SK-N-MC (cell line): Measurements from ENCODE around the gene ARHGEF7.

Experiments used
- DNase-seq: peaks from one replicate; pipeline ENCODE4 v3.0.0-alpha.2; 2011; ENCODE audit warnings: low read depth, low spot score
- H3K27ac ChIP-seq: fragments of 200-600 bp; sonication (generic); 2 replicates; pipeline ENCODE4 v1.5.1; 2016; ENCODE audit warnings: mixed run types
- H3K36me3 ChIP-seq: fragments of 200-600 bp; sonication (generic); 2 replicates; pipeline ENCODE4 v1.6.1; 2017; ENCODE audit warnings: antibody characterized with exemption, low read length, mixed read lengths; ENCODE audit not compliant: insufficient read depth
- H3K4me3 ChIP-seq: fragments of 200-600 bp; sonication (generic); 2 replicates; pipeline ENCODE4 v1.5.1; 2016
- H3K9ac ChIP-seq: fragments of 200-600 bp; sonication (generic); 2 replicates; pipeline ENCODE4 v1.8.0; 2017; ENCODE audit warnings: mixed run types, mixed read lengths; ENCODE audit not compliant: insufficient read length
- H3K9me3 ChIP-seq: fragments of 200-600 bp; sonication (generic); 2 replicates; pipeline ENCODE4 v1.6.1; 2017; ENCODE audit warnings: low read depth, mild to moderate bottlenecking, antibody characterized with exemption, low read length, moderate library complexity, mixed read lengths
- EZH2 ChIP-seq: fragments of 200-600 bp; sonication (generic); IDR thresholded peaks from one replicate; pipeline ENCODE4 v1.6.1; 2017; ENCODE audit warnings: antibody characterized with exemption
- FOXP2 ChIP-seq: optimal IDR thresholded peaks from 2 replicates; pipeline ENCODE3; 2011; ENCODE audit warnings: mild to moderate bottlenecking, moderate library complexity; ENCODE audit not compliant: insufficient read depth; ENCODE audit errors: extremely low read length, control extremely low read depth
- POLR2AphosphoS5 ChIP-seq: IDR thresholded peaks from 2 replicates; pipeline ENCODE4 v1.6.1; 2012; ENCODE audit warnings: mild to moderate bottlenecking, low read depth, low read length, borderline replicate concordance

The ARHGEF7 gene

DNA sequence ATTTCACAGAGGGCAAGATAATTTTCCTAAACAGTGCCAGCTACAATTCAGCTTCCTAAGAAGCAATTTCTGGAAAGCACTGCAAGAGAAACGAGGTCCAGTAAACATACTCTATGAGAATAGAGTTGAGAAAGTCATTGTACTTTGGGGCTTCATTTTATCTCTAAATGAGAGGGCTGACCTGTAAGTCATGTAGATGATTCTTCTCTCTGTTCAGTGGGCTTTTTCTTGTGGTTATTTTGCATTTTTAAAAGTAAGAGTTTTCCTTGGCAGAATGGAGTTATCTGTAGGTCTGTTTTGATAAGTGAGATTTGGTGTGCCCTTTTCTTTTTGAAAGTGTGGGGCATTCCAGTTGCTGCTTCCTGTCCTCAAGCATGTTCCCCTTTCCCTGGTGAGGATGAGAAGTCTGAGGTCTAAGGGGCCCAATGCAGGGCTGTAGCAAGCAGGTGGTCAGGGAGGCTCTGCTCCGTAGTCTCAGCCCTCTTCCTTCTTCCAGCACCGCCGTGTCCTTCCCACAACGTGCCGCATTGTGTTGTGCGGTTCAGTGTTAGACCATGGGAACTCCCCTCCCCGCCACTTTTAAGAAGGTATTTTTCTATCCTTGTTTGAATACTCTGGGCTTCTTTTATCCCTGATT, 86.3 kb downstream of the ARHGEF7 start:
- no peak for DNase-seq
- no peak overlapping the region for H3K27ac ChIP-seq
- H3K4me3 ChIP-seq: peak overlapping the region; percentile 56; the same call in 1 of the 2 replicates
- H3K9ac ChIP-seq: no peak overlapping the region
- no peak for TF ChIP-seq EZH2
- TF ChIP-seq FOXP2: no peak
- no peak for TF ChIP-seq POLR2AphosphoS5
- H3K9me3 ChIP-seq: no peaks in the 10 kb centered on the region
- no peaks in the 10 kb centered on the region for H3K36me3 ChIP-seq

DNA sequence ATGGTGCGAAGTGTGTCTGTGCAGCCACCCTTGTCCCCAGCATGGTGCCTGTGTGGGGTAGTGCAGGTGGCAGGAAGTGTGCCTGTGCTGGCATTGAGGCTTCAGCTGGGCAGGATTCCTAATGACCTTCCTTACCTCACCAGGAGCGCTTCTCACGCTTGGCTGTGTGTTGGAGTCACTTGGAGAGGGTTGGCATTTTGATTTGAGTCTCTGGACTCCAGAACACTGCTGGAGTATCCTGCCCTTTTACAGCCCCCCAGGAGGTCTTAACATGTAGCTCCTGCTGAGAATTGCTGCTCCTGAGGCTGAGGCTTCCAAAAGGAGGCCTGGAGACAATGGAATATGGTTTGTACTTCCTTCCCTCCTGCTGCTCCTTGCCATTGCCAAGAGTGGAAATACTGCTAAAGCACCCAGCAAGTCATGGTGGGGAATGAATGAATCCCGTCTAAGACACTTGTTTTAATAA, 87.1 kb downstream of the ARHGEF7 start:
- peak; percentile 17; the same call in 1 of the 2 replicates for TF ChIP-seq POLR2AphosphoS5
- no peak for TF ChIP-seq EZH2
- H3K9me3 ChIP-seq: no peaks in the 10 kb centered on the region
- DNase-seq: peak; percentile 81
- peak overlapping the region; percentile 56 for H3K4me3 ChIP-seq
- H3K36me3 ChIP-seq: no peaks in the 10 kb centered on the region
- H3K27ac ChIP-seq: peak overlapping the region; percentile 93
- no peak overlapping the region for H3K9ac ChIP-seq

DNA sequence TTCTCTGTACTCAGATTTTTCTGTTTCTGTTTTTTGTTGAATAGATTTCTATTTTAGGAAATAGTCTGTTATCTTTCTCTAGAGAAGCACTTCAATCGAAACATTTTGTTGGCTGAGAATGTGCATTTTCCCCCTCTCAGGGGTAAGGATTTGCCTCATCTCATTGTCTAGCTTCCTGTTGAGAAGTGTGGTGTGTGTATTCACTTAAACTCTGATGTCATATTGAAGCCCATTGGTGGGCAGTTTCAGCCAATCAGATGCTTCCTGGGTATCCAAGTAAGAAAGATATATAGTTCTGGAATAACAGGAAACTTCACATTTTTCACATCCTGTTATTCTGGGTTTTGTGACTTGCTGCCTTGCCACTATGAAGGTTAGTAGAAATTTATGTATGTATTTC, 87.6 kb downstream of the ARHGEF7 start:
- TF ChIP-seq EZH2: no peak
- no peak for TF ChIP-seq FOXP2
- no peak for TF ChIP-seq POLR2AphosphoS5
- H3K9me3 ChIP-seq: no peaks in the 10 kb centered on the region
- H3K27ac ChIP-seq: peak overlapping the region; percentile 93
- no peaks in the 10 kb centered on the region for H3K36me3 ChIP-seq
- DNase-seq: peak; percentile 90
- no peak overlapping the region for H3K9ac ChIP-seq
- H3K4me3 ChIP-seq: peak overlapping the region; percentile 56

- no peak for DNase-seq
- H3K27ac ChIP-seq: no peak overlapping the region
- H3K9me3 ChIP-seq: no peaks in the 10 kb centered on the region
- TF ChIP-seq POLR2AphosphoS5 (no peak), FOXP2 (no peak), EZH2 (no peak)
- no peak overlapping the region for H3K9ac ChIP-seq
- H3K4me3 ChIP-seq: no peak overlapping the region
- H3K36me3 ChIP-seq: no peaks in the 10 kb centered on the region
These were observed 88.8 kb downstream of the ARHGEF7 start for GRCh38 chr13:111203736-111204389.

DNA sequence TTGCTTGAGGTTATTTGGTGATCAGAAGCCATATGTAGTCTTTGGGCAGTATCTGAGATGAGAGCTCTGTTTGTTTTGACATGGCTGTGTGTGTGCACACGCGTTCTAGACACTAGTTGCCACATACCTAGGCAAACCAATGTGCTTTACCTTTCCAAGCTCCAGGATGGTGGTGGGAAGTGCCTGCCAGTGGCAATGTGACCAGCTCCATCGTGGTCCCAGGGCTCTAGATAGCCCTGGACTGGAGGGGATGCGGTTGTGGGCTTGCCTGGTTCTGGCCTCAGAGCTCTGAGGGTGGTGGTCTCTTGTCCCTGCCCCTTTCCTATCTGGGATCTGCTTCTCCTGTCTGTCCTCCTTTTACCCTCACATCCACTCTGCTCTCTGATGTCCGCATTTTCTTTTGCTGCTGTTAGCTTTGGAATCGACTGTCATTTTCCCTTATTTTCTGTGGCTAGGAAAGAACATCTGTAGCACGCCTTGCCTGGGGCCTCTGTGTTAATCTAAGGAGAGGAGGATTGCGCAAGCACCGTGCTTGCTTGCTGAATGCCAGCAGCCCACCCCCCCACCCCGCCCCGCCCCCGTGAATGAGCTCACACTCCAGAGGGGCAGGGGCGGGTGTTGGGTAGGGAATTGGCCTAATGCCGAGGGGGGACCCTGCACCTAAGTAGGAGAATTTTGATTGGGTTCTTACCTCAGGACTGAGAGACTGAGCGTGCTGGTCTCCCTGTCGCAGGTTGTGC, 89.5 kb downstream of the ARHGEF7 start:
- H3K9ac ChIP-seq: no peak overlapping the region
- DNase-seq: peak; percentile 63
- peak overlapping the region; percentile 35 for H3K4me3 ChIP-seq
- H3K27ac ChIP-seq: no peak overlapping the region
- H3K9me3 ChIP-seq: no peaks in the 10 kb centered on the region
- TF ChIP-seq EZH2 (no peak), FOXP2 (no peak), POLR2AphosphoS5 (no peak)
- no peaks in the 10 kb centered on the region for H3K36me3 ChIP-seq

- H3K9ac ChIP-seq: no peak overlapping the region
- no peaks in the 10 kb centered on the region for H3K36me3 ChIP-seq
- no peak for DNase-seq
- H3K27ac ChIP-seq: no peak overlapping the region
- H3K4me3 ChIP-seq: no peak overlapping the region
- H3K9me3 ChIP-seq: no peaks in the 10 kb centered on the region
- TF ChIP-seq FOXP2: no peak
- TF ChIP-seq EZH2: no peak
- no peak for TF ChIP-seq POLR2AphosphoS5
These were observed 91.0 kb downstream of the ARHGEF7 start for GRCh38 chr13:111206148-111206547.

GRCh38 chr13:111209613-111210012, 94.5 kb downstream of the ARHGEF7 start:
- DNase-seq: no peak
- no peak overlapping the region for H3K9ac ChIP-seq
- TF ChIP-seq EZH2 (no peak), FOXP2 (no peak), POLR2AphosphoS5 (no peak)
- no peak overlapping the region for H3K27ac ChIP-seq
- H3K9me3 ChIP-seq: no peaks in the 10 kb centered on the region
- H3K4me3 ChIP-seq: no peak overlapping the region
- H3K36me3 ChIP-seq: no peaks in the 10 kb centered on the region

- TF ChIP-seq FOXP2: no peak
- no peak for TF ChIP-seq EZH2
- no peak for TF ChIP-seq POLR2AphosphoS5
- peak overlapping the region; percentile 50 for H3K4me3 ChIP-seq
- no peak for DNase-seq
- H3K9me3 ChIP-seq: no peaks in the 10 kb centered on the region
- H3K27ac ChIP-seq: 0 out of 2 replicates have a peak overlapping the region, but pooled peaks have one; percentile 73
- no peaks in the 10 kb centered on the region for H3K36me3 ChIP-seq
- no peak overlapping the region for H3K9ac ChIP-seq
These were observed 95.0 kb downstream of the ARHGEF7 start for GRCh38 chr13:111210091-111210490.
